Measurements from ENCODE around the gene KRTAP2-2. TPM values are rescaled to one million over a fixed set of nuclear protein-coding genes. Genes with fewer than 3 reads are reported as not detected.

KRTAP2-2 gene
- total RNA-seq, 2 donors from 2014 or later = not detected

GRCh38 chr17:41024697-41025096 is 30.3 kb downstream of the KRTAP2-2 start:
- no peak overlapping the region for H3K9ac ChIP-seq (ENCODE audit: low read depth in 2 of 2, low read length in 2 of 2)
- DNase-seq = no peak
- TF ChIP-seq CTCF (IDR thresholded peaks at IDR 0.05) = no peak
- H3K36me3 ChIP-seq = no peaks in the 10 kb centered on the region
- H3K4me3 ChIP-seq = no peak overlapping the region
- no peak overlapping the region for H3K27ac ChIP-seq
- no peaks in the 10 kb centered on the region for H3K4me1 ChIP-seq
- no peaks in the 10 kb centered on the region for H3K9me3 ChIP-seq
- no peaks in the 10 kb centered on the region for H3K27me3 ChIP-seq
- intact Hi-C loops (cut with DNase I) = no loop called here

GRCh38 chr17:41020336-41020735 is 34.7 kb downstream of the KRTAP2-2 start:
- Histone ChIP-seq H3K9ac (ENCODE audit: low read depth in 2 of 2, low read length in 2 of 2) (no peak overlapping the region), H3K4me3 (no peak overlapping the region), H3K27me3 (no peaks in the 10 kb centered on the region), H3K27ac (no peak overlapping the region), H3K9me3 (no peaks in the 10 kb centered on the region), H3K4me1 (no peaks in the 10 kb centered on the region), H3K36me3 (no peaks in the 10 kb centered on the region)
- no peak for TF ChIP-seq CTCF (IDR thresholded peaks at IDR 0.05)
- intact Hi-C loops (cut with DNase I) = no loop called here
- DNase-seq = no peak

GRCh38 chr17:41019415-41019814 is 35.6 kb downstream of the KRTAP2-2 start:
- intact Hi-C loops (cut with DNase I) = no loop called here
- no peak for DNase-seq
- no peaks in the 10 kb centered on the region for H3K9me3 ChIP-seq

GRCh38 chr17:41018541-41018940 is 36.5 kb downstream of the KRTAP2-2 start:
- Histone ChIP-seq H3K9me3 (no peaks in the 10 kb centered on the region), H3K27ac (no peak overlapping the region), H3K9ac (ENCODE audit: low read depth in 2 of 2, low read length in 2 of 2) (no peak overlapping the region), H3K4me1 (no peaks in the 10 kb centered on the region), H3K27me3 (no peaks in the 10 kb centered on the region), H3K4me3 (no peak overlapping the region), H3K36me3 (no peaks in the 10 kb centered on the region)
- no peak for TF ChIP-seq CTCF (IDR thresholded peaks at IDR 0.05)
- DNase-seq = no peak
- intact Hi-C loops (cut with DNase I) = no loop called here

More at GRCh38 chr17:41019415-41019814, 35.6 kb downstream of the KRTAP2-2 start:
- Histone ChIP-seq H3K4me3 (no peak overlapping the region), H3K36me3 (no peaks in the 10 kb centered on the region), H3K27ac (no peak overlapping the region), H3K27me3 (no peaks in the 10 kb centered on the region), H3K4me1 (no peaks in the 10 kb centered on the region), H3K9ac (ENCODE audit: low read depth in 2 of 2, low read length in 2 of 2) (no peak overlapping the region)
- TF ChIP-seq CTCF (IDR thresholded peaks at IDR 0.05) = no peak

- no peak overlapping the region for H3K9ac ChIP-seq (ENCODE audit: low read depth in 2 of 2, low read length in 2 of 2)
- intact Hi-C loops (cut with DNase I) = no loop called here
- no peak for DNase-seq
- H3K9me3 ChIP-seq = no peaks in the 10 kb centered on the region
- no peak overlapping the region for H3K27ac ChIP-seq
- no peak overlapping the region for H3K4me3 ChIP-seq
- no peaks in the 10 kb centered on the region for H3K27me3 ChIP-seq
- no peaks in the 10 kb centered on the region for H3K36me3 ChIP-seq
- TF ChIP-seq CTCF (IDR thresholded peaks at IDR 0.05) = no peak
- no peaks in the 10 kb centered on the region for H3K4me1 ChIP-seq
Measured at GRCh38 chr17:41016578-41017215, 38.3 kb downstream of the KRTAP2-2 start.

All from colonic mucosa (tissue), 4 donors.